Kidney capillary endothelial cell (primary cell): ENCODE measurements around the gene KRT33B.

Source experiments
- DNase-seq: peaks from one replicate; pipeline ENCODE4 v3.0.0-alpha.2; 2018; ENCODE audit warnings: low spot score

KRT33B gene

DNA sequence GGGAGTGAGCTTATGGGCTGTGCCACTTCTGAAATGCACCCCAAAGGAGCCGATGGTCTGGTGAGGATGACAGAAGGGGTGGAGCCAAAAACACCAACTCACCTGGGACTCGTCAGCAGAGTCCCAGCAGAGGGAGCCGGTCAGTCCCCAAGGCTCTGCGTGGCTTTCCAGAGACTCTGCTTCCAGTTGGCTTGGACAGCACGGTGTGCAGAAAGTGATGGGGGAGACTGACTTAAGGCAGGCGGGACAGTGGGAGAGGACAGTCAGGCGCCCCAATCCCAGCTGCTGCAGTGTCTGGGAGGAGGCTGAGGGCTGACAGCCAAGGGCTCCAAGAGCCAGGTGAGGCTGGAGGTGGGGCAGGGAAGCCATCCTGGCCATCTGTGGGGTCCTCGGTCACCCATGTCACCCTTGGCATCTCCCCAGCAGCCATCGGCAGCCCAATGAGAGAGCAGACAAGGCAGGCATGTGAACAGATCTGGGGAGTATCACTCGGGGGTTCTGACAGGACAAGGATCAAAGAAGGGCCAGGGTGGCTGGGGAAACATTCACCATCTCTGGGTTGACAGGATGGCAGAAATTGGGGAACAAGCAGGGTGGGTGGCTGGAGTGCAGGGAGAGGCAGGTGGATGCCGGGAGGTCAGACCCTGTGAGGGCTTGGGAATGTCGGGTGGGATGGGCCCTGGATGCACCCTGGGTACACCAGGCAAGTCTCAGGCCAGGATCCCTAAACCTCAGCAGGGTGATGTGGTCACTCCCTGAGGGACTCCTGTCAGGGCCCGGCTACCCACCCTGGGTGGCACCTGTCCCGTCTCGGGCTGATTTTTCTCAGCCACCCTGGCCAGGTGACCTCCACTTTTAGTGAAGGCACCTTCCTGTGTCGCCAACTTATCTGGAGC is 45.2 kb downstream of the KRT33B start:
- DNase-seq = no peak

- DNase-seq = no peak
These were observed 46.4 kb downstream of the KRT33B start for GRCh38 chr17:41322903-41323895.

DNA sequence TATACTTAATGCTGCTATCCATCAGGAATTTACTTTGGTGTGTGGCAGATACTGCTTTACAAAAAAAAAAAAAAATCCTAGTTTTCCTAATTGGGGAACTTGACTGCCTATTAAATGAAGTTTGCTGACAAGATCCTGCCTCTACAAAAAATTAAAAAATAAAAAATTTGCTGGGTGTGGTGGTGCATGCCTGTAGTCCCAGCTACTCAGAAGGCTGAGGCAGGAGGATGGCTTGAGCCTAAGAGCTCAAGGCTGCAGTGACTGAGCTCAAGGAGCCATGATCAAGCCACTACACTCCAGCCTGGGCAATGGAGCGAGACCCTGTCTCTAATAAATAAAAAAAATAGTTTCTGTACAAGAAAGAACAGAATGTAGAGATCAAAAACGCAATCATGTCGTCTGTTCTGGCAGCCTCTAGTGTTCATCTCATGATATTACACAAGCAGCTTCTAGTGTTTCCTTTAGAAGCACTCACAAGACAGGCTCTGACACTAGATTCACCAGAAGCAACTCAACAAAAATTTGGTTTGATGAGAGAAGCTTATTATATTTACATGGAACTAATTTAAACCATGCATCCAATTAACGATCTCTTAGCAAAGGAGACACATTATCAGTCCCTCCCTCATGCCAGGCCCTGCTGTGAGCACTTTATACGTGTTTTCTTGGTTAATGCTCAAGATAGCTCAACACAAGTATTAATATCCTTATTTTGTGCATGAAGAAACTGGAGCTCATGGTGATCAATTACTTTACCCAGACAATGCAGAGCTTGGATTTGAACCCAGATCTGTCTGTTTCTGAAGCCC is 47.3 kb downstream of the KRT33B start:
- peak; percentile 53 for DNase-seq

DNA sequence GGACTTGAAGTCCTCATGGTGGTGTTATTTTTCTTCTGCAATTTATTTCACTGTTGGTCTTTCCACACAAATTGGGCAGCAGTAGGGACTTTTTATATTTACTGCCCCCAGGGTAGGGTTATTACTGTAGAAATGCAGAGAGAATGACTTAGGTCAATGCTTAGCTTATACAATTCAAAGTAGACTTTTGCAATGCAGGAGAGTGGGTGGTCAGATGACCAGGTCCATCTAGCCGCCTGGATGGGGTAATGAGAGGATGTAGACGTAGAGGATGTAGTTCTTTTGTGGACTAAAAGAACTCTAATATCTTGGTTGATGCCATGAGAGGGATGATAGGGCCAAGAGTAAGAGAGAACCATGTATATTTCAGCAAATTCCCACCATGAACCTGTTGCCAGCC is 51.4 kb downstream of the KRT33B start:
- no peak for DNase-seq

DNA sequence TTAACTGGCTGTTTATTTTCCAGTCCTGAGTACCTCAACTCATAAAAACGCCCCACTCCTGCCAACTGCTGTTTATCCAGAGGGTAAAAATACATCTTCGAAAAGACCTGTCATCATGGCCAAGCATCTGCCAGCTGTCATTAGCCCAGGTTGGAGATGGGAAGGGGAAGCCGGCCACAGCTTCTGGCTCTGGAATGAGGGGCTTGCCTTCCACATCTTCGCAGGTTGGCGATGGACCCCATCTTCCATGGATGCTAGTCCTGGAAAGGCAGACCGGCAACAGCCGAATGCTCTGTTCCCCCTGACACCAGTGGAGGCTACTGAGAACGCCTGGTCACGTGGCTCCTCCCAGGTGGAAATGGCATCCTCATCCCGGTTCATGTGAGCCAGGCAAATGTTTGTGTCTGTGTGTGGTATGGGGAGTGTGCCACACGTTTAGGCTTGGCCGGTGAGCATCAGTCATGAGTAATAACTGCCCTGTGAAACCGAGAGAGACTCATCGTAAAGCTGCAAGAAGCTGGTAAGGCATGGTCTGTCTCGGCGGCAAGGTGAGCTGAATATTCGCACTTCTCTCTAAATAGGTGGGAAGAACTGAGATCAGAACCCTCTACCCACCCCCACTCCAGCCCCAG is 53.7 kb downstream of the KRT33B start:
- DNase-seq = no peak

DNA sequence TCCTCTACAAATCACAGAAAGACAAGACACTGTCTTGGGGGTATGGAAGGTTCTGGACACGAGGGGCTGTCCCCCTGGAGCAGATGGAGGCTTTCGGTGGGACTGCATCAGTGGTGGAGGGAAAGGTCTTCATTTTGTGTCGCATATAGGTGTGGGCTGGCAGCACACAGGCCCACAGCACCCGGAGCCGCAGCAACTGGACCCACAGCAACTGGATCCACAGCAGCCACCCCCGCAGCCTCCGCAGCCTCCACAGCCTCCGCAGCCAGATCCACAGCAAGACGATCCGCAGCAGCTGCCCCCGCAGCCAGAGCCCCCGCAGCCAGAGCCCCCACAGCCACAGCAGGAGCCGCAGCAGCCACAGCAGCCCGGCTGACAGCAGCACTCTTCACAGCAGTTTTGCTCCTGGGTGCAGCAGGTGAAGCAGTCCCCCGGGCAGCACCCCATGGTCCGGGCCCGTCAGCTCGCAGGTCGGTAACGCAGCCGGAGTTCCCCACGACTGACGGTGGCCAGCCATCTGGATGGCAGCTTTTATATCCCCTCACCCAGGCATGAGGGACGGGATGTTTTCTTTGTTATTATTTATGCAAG is 54.3 kb downstream of the KRT33B start, which contains the start of gene KRTAP17-1:
KRTAP17-1 (minus strand) TSS at position 507 of the 591 bp plus-strand sequence; CDS start at position 447, 60 bp downstream.
- DNase-seq = no peak
